Tibial nerve (tissue), 4 donors: ENCODE data around the gene ZDBF2. TPM values are rescaled to one million over a fixed set of nuclear protein-coding genes. Genes with fewer than 3 reads are reported as not detected.

ENCODE experiments used
- DNase-seq, 2 donors: peaks; one replicate each; pipeline ENCODE4 v3.0.0-alpha.2; 2019; ENCODE audit warnings: low spot score in 2 of 2
- H3K27ac ChIP-seq, 4 donors: fragments of 200-600 bp; sonication (generic) in 3 of 4; one replicate each; pipeline ENCODE4 v1.5.1; 2017 to 2019; ENCODE audit warnings: mild to moderate bottlenecking in 1 of 4
- H3K27me3 ChIP-seq, 2 donors: fragments of 200-600 bp; sonication (generic) in 1 of 2; one replicate each; pipeline versions ENCODE4 v1.5.1 to v1.6.0; 2017 to 2019
- H3K36me3 ChIP-seq, 3 donors: fragments of 200-600 bp; sonication (generic); one replicate each; pipeline ENCODE4 v1.5.1; 2018 to 2019
- H3K4me1 ChIP-seq, 4 donors: fragments of 200-600 bp; sonication (generic) in 3 of 4; one replicate each; pipeline ENCODE4 v1.5.1; 2017 to 2019
- H3K4me3 ChIP-seq, 4 donors: fragments of 200-600 bp; sonication (generic) in 3 of 4; one replicate each; pipeline ENCODE4 v1.5.1; 2017 to 2019; ENCODE audit warnings: mild to moderate bottlenecking in 1 of 4, moderate library complexity in 1 of 4
- H3K9me3 ChIP-seq, 4 donors: fragments of 200-600 bp; sonication (generic) in 3 of 4; one replicate each; pipeline ENCODE4 v1.5.1; 2017 to 2019
- EP300 ChIP-seq, 2 donors: sonication (generic); formaldehyde crosslinking; IDR thresholded peaks; one replicate each; pipeline ENCODE4 v1.6.1; 2017; ENCODE audit warnings: antibody characterized with exemption in 2 of 2, mild to moderate bottlenecking in 1 of 2
- POLR2A ChIP-seq, 2 donors: fragments of 450-650 bp; IDR thresholded peaks; one replicate each; pipeline ENCODE4 v1.6.1; 2017; ENCODE audit warnings: antibody characterized with exemption in 2 of 2, mild to moderate bottlenecking in 2 of 2, moderate library complexity in 2 of 2
- WGBS, 2 donors: methylation state at CpG; one replicate each; pipeline ENCODE4 v1.1.5; 2018; 5-methylcytosine and 5-hydroxymethylcytosine counted together
- total RNA-seq, 4 donors: library from RNA; depleted of rRNA; stranded (reverse); fragments of >200 nt; gene quantifications; one replicate each; pipeline ENCODE4 v1.1.0, GENCODE V29; 2016
- TF ChIP-seq, protein P1 (sequence below), 5 experiments: fragments of 200-600 bp in 3 of 5; fragments of 450-650 bp in 2 of 5; sonication (generic) in 3 of 5; IDR thresholded peaks; one replicate each; pipeline ENCODE4 v1.5.1; 2016 to 2019; ENCODE audit warnings: antibody characterized with exemption in 5 of 5, mild to moderate bottlenecking in 3 of 5, moderate library complexity in 2 of 5

Gene ZDBF2
- total RNA-seq, 4 donors from 2014 or later: 9.0 to 16.1 (median 13.0) TPM

DNA sequence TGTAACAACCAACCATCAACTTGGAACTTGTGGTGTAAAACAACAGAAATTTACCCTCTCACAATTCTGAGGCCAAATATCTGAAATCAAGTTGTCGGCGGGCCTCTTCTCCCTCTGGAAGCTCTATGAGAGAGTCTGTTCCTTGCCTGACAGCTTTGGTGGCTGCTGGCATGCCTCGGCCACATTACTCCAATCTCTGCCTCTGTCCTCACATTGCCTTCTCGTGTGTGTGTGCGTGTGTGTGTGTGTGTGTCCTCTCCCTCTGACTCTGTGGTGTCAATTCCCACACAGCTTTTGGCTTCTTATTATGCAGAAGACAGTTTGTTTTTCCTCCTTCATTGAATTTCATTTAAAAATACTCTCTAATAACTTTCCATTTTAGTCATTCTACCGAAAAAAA is 50.4 kb downstream of the ZDBF2 start:
- Histone ChIP-seq H3K4me1 (no peaks in the 10 kb centered on the region), H3K27me3 (no peaks in the 10 kb centered on the region), H3K36me3 (no peaks in the 10 kb centered on the region), H3K4me3 (no peak overlapping the region), H3K9me3 (peaks cover 0 to under 1% (median 0%) of the 10 kb centered on the region in 4 donors), H3K27ac (no peak overlapping the region)
- 74 to 81% methylated on average over 6 of the region's 6 CpGs for WGBS, 2 donors
- TF ChIP-seq, protein P1, sequence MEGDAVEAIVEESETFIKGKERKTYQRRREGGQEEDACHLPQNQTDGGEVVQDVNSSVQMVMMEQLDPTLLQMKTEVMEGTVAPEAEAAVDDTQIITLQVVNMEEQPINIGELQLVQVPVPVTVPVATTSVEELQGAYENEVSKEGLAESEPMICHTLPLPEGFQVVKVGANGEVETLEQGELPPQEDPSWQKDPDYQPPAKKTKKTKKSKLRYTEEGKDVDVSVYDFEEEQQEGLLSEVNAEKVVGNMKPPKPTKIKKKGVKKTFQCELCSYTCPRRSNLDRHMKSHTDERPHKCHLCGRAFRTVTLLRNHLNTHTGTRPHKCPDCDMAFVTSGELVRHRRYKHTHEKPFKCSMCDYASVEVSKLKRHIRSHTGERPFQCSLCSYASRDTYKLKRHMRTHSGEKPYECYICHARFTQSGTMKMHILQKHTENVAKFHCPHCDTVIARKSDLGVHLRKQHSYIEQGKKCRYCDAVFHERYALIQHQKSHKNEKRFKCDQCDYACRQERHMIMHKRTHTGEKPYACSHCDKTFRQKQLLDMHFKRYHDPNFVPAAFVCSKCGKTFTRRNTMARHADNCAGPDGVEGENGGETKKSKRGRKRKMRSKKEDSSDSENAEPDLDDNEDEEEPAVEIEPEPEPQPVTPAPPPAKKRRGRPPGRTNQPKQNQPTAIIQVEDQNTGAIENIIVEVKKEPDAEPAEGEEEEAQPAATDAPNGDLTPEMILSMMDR (IDR thresholded peaks at IDR 0.05): no peak
- no peak for DNase-seq

DNA sequence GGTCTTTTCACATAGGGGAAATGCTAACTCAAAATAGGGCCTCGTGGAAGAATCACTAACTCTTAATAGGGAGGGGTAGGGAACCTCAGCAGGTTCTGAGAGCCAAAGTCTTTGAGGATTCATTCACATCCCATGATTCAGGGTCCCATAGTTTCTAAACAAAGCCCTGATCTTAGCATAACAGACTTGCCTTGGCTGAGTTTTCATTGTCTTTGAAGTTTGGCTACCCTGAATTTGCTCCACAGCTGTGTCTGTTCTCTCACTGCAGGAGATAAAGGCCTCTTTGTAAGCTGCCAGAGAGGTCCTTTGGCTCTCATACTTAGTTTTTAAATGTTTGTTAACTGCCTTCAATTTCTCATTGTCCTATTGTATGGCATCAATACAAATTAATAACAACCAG is 54.5 kb downstream of the ZDBF2 start:
- no peak for DNase-seq
- H3K9me3 ChIP-seq: no peaks in the 10 kb centered on the region
- no peaks in the 10 kb centered on the region for H3K36me3 ChIP-seq
- H3K27ac ChIP-seq: no peak overlapping the region
- 8 to 28% methylated on average over 1 of the region's 1 CpG for WGBS, 2 donors
- no peaks in the 10 kb centered on the region for H3K4me1 ChIP-seq
- no peak for TF ChIP-seq POLR2A (IDR thresholded peaks at IDR 0.05)
- TF ChIP-seq, protein P1 (IDR thresholded peaks at IDR 0.05): no peak
- TF ChIP-seq EP300 (IDR thresholded peaks at IDR 0.05): no peak
- H3K27me3 ChIP-seq: no peaks in the 10 kb centered on the region
- H3K4me3 ChIP-seq: no peak overlapping the region

DNA sequence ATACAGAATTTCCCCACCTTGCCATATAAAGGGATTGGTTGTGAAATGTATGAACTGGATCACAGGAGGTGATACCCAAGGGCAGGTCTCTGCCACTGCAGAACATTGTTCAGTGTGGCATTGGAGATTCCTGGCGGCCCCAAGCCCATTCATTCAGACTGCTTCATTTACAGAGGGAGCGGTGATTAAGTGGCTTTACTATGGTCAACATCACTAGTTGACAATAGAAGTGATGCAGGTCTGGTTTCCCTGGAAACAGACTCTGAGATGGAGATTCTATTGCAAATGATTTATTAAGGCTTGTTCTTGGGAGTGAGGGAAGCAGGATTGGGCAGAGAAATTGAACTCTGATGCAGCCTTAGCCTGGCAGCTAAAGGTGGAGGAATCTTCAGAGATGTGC is 62.4 kb downstream of the ZDBF2 start:
- Histone ChIP-seq H3K9me3 (no peaks in the 10 kb centered on the region), H3K4me1 (no peaks in the 10 kb centered on the region), H3K4me3 (no peak overlapping the region), H3K27me3 (no peaks in the 10 kb centered on the region), H3K27ac (no peak overlapping the region), H3K36me3 (no peaks in the 10 kb centered on the region)
- WGBS, 2 donors: 82 to 83% methylated on average over 2 of the region's 2 CpGs
- no peak for TF ChIP-seq POLR2A (IDR thresholded peaks at IDR 0.05)
- no peak for TF ChIP-seq EP300 (IDR thresholded peaks at IDR 0.05)
- TF ChIP-seq, protein P1 (IDR thresholded peaks at IDR 0.05): no peak
- DNase-seq: no peak

DNA sequence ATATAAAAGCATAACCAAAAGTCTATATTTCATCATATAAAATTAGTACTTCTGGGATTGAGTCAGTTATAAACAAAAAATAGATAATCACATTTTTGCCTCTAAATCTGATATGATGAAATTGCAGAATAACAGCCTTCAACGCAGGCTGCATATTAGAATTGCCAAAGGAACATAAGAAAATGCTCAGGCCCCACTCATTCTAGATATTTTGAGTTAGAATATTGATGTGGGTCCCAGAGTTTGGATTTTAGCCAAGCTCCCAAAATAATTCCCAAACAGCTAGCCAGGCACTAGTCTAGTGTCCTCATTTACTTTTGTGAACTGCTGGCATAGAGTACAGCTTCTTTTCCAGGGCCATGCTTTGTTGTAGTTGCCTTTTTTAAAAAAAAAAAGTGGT is 63.5 kb downstream of the ZDBF2 start:
- Histone ChIP-seq H3K4me3 (no peak overlapping the region), H3K36me3 (no peaks in the 10 kb centered on the region), H3K4me1 (no peaks in the 10 kb centered on the region), H3K27me3 (no peaks in the 10 kb centered on the region), H3K27ac (no peak overlapping the region), H3K9me3 (no peaks in the 10 kb centered on the region)
- TF ChIP-seq EP300 (IDR thresholded peaks at IDR 0.05): no peak
- TF ChIP-seq, protein P1 (IDR thresholded peaks at IDR 0.05): no peak
- TF ChIP-seq POLR2A (IDR thresholded peaks at IDR 0.05): no peak
- WGBS, 2 donors: 73 to 76% methylated on average over 1 of the region's 1 CpG
- DNase-seq: no peak

DNA sequence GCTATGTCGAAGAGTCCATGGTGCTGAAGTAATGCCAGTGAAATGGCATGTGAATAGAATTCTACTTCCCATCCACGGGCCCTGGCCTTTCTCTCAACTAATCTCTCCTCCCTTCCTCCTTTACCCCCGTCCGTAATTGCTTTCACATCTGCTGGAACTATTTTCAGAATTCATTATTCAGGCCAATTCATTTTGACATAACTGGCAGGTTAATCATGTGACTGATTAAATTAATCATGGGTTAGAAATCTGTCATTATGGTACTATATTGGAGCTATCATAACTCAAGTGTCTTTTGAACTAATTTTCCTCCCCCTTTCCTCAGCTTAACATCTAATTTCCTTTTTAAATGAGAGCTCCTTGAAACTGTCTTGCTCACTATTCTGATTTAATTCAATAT is 66.9 kb downstream of the ZDBF2 start:
- no peaks in the 10 kb centered on the region for H3K36me3 ChIP-seq
- H3K9me3 ChIP-seq: no peaks in the 10 kb centered on the region
- TF ChIP-seq, protein P1 (IDR thresholded peaks at IDR 0.05): no peak
- no peak for TF ChIP-seq POLR2A (IDR thresholded peaks at IDR 0.05)
- no peak for TF ChIP-seq EP300 (IDR thresholded peaks at IDR 0.05)
- WGBS, 2 donors: 63 to 69% methylated on average over 4 of the region's 4 CpGs
- no peaks in the 10 kb centered on the region for H3K4me1 ChIP-seq
- DNase-seq: no peak
- H3K4me3 ChIP-seq: no peak overlapping the region
- no peak overlapping the region for H3K27ac ChIP-seq
- no peaks in the 10 kb centered on the region for H3K27me3 ChIP-seq
